ENCODE data around the gene HPRT1.

DNA sequence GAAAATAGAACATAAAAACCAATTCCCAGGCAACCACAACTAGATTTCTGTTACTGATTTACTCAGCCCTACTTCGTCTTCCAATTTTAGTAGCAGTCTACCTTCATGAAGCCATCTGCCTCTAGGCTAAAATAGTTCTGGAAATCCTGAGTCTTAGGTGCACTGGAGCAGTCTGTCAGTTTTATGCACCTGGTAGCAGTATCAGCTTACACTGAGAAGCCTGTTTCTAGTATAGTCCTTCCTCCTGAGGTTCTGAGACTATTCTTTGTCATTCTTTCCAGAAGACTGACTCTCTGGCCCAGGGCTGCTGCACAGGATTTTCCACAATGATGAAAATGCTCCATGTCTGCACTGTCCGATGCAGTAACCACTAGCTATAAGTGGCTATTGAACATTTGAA lies 16.9 kb upstream of the HPRT1 start:
- TF ChIP-seq, protein P1, sequence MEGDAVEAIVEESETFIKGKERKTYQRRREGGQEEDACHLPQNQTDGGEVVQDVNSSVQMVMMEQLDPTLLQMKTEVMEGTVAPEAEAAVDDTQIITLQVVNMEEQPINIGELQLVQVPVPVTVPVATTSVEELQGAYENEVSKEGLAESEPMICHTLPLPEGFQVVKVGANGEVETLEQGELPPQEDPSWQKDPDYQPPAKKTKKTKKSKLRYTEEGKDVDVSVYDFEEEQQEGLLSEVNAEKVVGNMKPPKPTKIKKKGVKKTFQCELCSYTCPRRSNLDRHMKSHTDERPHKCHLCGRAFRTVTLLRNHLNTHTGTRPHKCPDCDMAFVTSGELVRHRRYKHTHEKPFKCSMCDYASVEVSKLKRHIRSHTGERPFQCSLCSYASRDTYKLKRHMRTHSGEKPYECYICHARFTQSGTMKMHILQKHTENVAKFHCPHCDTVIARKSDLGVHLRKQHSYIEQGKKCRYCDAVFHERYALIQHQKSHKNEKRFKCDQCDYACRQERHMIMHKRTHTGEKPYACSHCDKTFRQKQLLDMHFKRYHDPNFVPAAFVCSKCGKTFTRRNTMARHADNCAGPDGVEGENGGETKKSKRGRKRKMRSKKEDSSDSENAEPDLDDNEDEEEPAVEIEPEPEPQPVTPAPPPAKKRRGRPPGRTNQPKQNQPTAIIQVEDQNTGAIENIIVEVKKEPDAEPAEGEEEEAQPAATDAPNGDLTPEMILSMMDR (IDR thresholded peaks at IDR 0.05): no peak
- TF ChIP-seq POLR2A (IDR thresholded peaks at IDR 0.05): no peak
